ENCODE data around the gene ZP1. TPM values are rescaled to one million over a fixed set of nuclear protein-coding genes. Genes with fewer than 3 reads are reported as not detected.

ZP1 gene
- total RNA-seq, 4 donors from 2014 or later: not detected

DNA sequence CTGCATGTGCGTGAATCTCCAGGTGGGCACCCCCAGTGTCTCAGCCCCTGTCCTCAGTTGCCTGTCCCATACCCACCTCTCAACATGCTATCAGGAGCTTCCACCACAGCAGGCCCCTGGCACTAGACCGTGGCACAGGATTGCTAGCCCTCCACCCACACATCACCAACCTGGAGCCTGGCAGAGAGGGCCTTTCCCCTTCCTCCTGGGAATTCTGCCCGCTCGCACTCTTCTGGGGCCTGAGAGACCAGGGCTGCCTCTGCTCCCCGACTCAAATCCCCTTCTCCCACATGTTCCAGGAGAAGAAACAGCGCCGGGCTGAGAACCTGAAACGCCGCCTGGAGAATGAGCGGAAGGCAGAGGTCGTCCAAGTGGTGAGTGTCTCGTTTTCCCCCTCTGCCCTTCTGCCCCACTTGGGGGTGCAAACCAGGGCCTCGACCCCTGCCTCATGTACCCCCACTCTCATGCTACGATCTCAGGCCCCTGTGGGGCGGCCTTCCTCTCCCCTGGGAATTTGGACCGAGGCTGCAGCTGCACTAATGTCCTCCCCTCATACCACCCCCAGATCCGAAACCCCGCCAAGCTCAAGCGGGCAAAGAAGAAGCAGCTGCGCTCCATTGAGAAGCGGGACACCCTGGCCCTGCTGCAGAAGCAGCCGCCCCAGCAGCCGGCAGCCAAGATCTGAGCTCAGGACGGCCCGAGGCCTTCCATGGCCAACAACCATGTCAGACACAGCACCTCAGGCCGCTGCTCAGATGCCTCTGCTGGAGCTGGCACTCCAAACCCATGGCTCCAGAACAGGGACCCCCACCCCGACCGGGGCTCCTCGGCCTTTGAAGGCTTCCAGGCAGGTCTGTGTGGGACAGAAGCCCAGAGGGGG lies 17.5 kb upstream of the ZP1 start:
- peaks cover 0 to 7% (median 3%) of the 10 kb centered on the region in 3 donors for H3K4me1 ChIP-seq
- WGBS, 2 donors: 70 to 100% methylated on average over 1 to 11 of the region's 29 CpGs
- no peak overlapping the region for H3K4me3 ChIP-seq
- intact Hi-C loops (cut with DNase I): no loop called here
- no peaks in the 10 kb centered on the region for H3K9me3 ChIP-seq
- no peaks in the 10 kb centered on the region for H3K27me3 ChIP-seq
- no peak for DNase-seq
- no peak overlapping the region for H3K27ac ChIP-seq
- peaks cover 24 to 83% (median 34%) of the 10 kb centered on the region in 3 donors for H3K36me3 ChIP-seq
- TF ChIP-seq, protein P1, sequence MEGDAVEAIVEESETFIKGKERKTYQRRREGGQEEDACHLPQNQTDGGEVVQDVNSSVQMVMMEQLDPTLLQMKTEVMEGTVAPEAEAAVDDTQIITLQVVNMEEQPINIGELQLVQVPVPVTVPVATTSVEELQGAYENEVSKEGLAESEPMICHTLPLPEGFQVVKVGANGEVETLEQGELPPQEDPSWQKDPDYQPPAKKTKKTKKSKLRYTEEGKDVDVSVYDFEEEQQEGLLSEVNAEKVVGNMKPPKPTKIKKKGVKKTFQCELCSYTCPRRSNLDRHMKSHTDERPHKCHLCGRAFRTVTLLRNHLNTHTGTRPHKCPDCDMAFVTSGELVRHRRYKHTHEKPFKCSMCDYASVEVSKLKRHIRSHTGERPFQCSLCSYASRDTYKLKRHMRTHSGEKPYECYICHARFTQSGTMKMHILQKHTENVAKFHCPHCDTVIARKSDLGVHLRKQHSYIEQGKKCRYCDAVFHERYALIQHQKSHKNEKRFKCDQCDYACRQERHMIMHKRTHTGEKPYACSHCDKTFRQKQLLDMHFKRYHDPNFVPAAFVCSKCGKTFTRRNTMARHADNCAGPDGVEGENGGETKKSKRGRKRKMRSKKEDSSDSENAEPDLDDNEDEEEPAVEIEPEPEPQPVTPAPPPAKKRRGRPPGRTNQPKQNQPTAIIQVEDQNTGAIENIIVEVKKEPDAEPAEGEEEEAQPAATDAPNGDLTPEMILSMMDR (IDR thresholded peaks at IDR 0.05): no peak
- TF ChIP-seq POLR2A (IDR thresholded peaks at IDR 0.05): no peak

DNA sequence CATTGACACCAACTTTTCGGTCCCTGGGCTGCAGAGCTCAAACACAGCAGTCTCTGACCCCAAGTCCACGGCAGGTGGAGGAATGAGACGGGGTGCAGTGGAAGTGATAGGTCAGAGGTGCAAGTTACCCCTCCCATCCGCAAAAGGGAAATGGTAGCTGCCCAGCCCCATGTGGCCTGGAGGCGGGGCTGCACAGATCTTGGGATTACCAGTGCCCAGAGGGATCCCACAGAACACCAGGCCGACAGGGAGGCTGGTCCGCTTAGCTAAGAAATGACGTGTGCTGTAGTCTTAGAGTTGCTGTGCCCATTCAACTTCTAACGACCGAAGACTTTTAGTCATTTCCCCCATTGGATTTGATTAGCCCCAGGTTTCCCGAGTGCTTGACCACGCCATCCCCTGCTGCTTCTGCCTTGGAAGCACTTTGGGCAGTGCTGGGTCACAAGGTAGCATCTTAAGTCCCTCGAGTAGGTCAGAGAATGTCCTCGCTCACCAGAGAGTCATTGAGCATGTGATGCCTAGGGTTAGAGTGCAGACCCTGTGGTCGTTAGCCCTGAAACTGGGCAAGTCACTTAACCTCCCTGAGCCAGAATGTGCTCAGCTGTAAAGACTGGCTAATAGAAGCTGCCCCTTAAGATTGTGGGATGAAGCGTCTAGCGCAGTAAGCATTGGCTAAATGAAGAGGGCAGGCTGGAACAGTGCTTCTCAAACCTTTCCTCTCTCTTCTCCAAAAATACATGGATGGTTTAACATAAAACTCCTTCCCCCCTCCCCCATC lies 15.8 kb upstream of the ZP1 start:
- Histone ChIP-seq H3K27ac (no peak overlapping the region), H3K27me3 (no peaks in the 10 kb centered on the region), H3K4me3 (no peak overlapping the region), H3K9me3 (no peaks in the 10 kb centered on the region), H3K4me1 (no peaks in the 10 kb centered on the region), H3K36me3 (peaks cover 24 to 68% (median 31%) of the 10 kb centered on the region in 3 donors)
- DNase-seq: no peak
- intact Hi-C loops (cut with DNase I): no loop called here
- 82 to 85% methylated on average over 13 to 17 of the region's 17 CpGs for WGBS, 2 donors
- TF ChIP-seq POLR2A (IDR thresholded peaks at IDR 0.05): no peak
- TF ChIP-seq, protein P1 (IDR thresholded peaks at IDR 0.05): no peak

DNA sequence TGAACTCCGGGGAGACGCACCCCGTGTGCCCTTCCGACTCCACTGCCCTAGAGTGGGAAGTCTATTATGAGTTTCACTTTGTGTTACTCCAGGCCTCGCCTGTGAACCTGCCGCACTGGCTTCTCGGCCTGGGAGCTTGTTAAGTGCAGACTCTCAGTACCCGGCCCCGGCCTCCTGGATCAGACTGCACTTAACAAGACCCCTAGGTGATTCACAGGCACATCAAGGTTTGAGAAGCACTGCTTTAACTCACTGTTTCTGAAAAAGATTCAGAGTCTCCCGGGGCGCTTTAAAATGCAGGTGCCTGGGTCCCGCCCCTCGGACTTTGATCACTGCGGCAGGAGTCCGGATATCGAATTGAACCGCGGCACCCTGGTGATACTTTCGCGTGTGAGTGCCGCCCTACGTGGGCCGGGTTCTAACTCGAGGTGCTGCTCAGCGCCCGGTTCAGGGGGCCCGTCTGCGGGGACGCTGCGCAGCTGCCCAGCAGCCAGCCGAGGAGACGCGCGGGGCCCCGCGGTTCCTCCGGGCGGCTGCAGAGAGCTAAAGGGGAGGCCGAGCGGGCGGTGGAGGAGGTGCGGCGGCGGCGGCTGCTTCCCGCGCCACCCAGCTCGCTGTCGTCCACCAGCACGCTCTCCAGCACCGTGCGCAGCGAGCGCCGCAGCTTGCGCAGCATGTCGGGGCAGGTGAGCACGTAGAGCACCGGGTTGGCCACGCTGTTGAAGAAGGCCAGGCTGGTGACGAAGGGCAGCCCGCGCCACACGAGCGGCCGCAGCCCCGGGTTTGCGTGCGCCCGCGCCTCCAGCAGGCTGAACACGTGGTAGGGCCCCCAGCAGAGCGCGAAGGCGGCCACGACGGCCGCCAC lies 15.0 kb upstream of the ZP1 start:
- Histone ChIP-seq H3K4me3 (no peak overlapping the region), H3K36me3 (peaks cover 24 to 61% (median 31%) of the 10 kb centered on the region in 3 donors), H3K27ac (no peak overlapping the region), H3K27me3 (no peaks in the 10 kb centered on the region), H3K9me3 (no peaks in the 10 kb centered on the region), H3K4me1 (no peaks in the 10 kb centered on the region)
- intact Hi-C loops (cut with DNase I): no loop called here
- WGBS, 2 donors: 69 to 92% methylated on average over 2 to 15 of the region's 78 CpGs
- TF ChIP-seq, protein P1 (IDR thresholded peaks at IDR 0.05): no peak
- TF ChIP-seq POLR2A (IDR thresholded peaks at IDR 0.05): no peak
- no peak for DNase-seq

DNA sequence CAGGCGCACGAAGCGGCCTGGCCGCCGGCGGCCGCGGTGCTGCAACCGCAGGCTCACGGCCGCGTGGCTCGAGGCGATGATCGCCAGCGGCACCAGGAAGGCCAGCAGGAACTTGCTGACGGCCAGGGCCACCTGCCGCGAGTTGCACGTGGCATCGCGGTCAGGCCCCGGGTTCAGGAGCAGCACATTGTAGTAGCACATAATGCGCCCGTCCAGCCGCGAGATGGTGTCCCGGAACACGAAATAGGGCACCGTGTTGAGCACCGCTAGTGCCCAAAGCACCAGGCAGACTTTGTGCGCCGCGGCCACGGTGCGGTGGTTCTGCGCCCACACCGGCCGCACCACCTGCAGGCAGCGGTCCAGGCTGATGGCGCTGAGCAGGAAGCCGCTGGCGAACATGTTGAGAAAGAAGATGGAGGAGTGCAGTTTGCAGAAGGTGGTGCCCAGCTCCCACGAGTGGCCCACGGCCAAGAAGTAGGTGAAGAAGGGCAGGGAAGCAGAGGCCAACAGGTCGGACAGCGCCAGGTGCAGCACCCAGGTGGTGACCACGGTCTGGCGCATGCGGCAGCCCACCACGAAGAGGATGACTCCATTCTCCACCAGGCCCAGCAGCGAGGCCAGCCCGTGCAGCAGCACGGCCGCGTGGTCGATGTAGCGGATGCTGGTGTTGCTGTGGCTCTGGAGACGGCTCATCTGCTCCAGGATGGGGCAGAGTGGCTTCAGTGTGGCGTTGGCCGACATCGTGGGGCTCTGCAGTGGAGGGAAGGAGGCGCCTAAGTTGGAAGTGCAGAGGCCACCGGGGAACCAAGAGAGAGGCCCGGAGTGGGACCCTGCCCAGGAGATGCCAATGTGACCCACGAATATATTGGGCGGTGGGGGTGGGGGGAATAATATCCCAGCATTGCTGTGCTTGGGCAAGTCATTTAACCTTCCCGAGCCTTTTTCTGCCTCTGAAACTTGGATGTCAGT lies 14.1 kb upstream of the ZP1 start:
- no peaks in the 10 kb centered on the region for H3K9me3 ChIP-seq
- 90 to 94% methylated on average over 16 to 28 of the region's 68 CpGs for WGBS, 2 donors
- no peak for DNase-seq
- peaks cover 23 to 52% (median 24%) of the 10 kb centered on the region in 3 donors for H3K36me3 ChIP-seq
- H3K4me1 ChIP-seq: no peaks in the 10 kb centered on the region
- no peaks in the 10 kb centered on the region for H3K27me3 ChIP-seq
- H3K27ac ChIP-seq: no peak overlapping the region
- TF ChIP-seq, protein P1 (IDR thresholded peaks at IDR 0.05): no peak
- no peak for TF ChIP-seq POLR2A (IDR thresholded peaks at IDR 0.05)
- no peak overlapping the region for H3K4me3 ChIP-seq
- intact Hi-C loops (cut with DNase I): no loop called here
